ENCODE measurements around the gene MOSMO.

MOSMO gene

GRCh38 chr16:22007509-22008214 lies at the start of gene MOSMO:
Gene MOSMO, plus strand, starts transcription at chr16:22008111. Its CDS starts 191 bp downstream, at chr16:22008302.
- DNase-seq (ENCODE audit: low read depth in 2 of 2) = peak; percentile 56 to 61

- DNase-seq (ENCODE audit: low read depth in 2 of 2) = no peak
These were observed 48.9 kb upstream of the MOSMO start for GRCh38 chr16:21959050-21959449.

GRCh38 chr16:21962475-21962874 lies 45.4 kb upstream of the MOSMO start:
- DNase-seq (ENCODE audit: low read depth in 2 of 2) = no peak

GRCh38 chr16:21963887-21964286 lies 44.0 kb upstream of the MOSMO start:
- no peak for DNase-seq (ENCODE audit: low read depth in 2 of 2)

GRCh38 chr16:21964353-21964752 lies 43.6 kb upstream of the MOSMO start:
- DNase-seq (ENCODE audit: low read depth in 2 of 2) = no peak

- DNase-seq (ENCODE audit: low read depth in 2 of 2) = no peak
These were observed 36.1 kb upstream of the MOSMO start for GRCh38 chr16:21971856-21972255.

GRCh38 chr16:21973945-21974344 lies 34.0 kb upstream of the MOSMO start:
- no peak for DNase-seq (ENCODE audit: low read depth in 2 of 2)

GRCh38 chr16:21980032-21980431 lies 27.9 kb upstream of the MOSMO start:
- no peak for DNase-seq (ENCODE audit: low read depth in 2 of 2)

GRCh38 chr16:21982108-21982507 lies 25.8 kb upstream of the MOSMO start:
- DNase-seq (ENCODE audit: low read depth in 2 of 2) = no peak

GRCh38 chr16:21984062-21984461 lies 23.8 kb upstream of the MOSMO start:
- DNase-seq (ENCODE audit: low read depth in 2 of 2) = no peak

GRCh38 chr16:21985524-21985923 lies 22.4 kb upstream of the MOSMO start:
- no peak for DNase-seq (ENCODE audit: low read depth in 2 of 2)

GRCh38 chr16:21986692-21987246 lies 21.1 kb upstream of the MOSMO start:
- no peak for DNase-seq (ENCODE audit: low read depth in 2 of 2)

- no peak for DNase-seq (ENCODE audit: low read depth in 2 of 2)
These were observed 20.4 kb upstream of the MOSMO start for GRCh38 chr16:21987498-21987897.

- DNase-seq (ENCODE audit: low read depth in 2 of 2) = no peak
These were observed 18.8 kb upstream of the MOSMO start for GRCh38 chr16:21989133-21989532.

- DNase-seq (ENCODE audit: low read depth in 2 of 2) = no peak
These were observed 18.2 kb upstream of the MOSMO start for GRCh38 chr16:21989751-21990150.

GRCh38 chr16:21990381-21990944 lies 17.4 kb upstream of the MOSMO start:
- DNase-seq (ENCODE audit: low read depth in 2 of 2) = no peak

- DNase-seq (ENCODE audit: low read depth in 2 of 2) = no peak
These were observed 16.3 kb upstream of the MOSMO start for GRCh38 chr16:21991621-21992020.

GRCh38 chr16:21994856-21995465 lies 12.9 kb upstream of the MOSMO start:
- no peak for DNase-seq (ENCODE audit: low read depth in 2 of 2)

- DNase-seq (ENCODE audit: low read depth in 2 of 2) = no peak
These were observed 10.8 kb upstream of the MOSMO start for GRCh38 chr16:21996923-21997696.

- no peak for DNase-seq (ENCODE audit: low read depth in 2 of 2)
These were observed 10.0 kb upstream of the MOSMO start for GRCh38 chr16:21997697-21998480.

GRCh38 chr16:22001591-22001990 lies 6.3 kb upstream of the MOSMO start:
- no peak for DNase-seq (ENCODE audit: low read depth in 2 of 2)
